Measurements from ENCODE around the gene NR5A1. TPM values are rescaled to one million over a fixed set of nuclear protein-coding genes. Genes with fewer than 3 reads are reported as not detected.

The NR5A1 gene
- total RNA-seq, 1 donor from 2014 or later, result 1.0 TPM

- peaks cover 23% of the 10 kb centered on the region for H3F3A ChIP-seq (ENCODE audit: low read depth)
- no peaks in the 10 kb centered on the region for H4K20me1 ChIP-seq (ENCODE audit: low read depth)
- H3K27me3 ChIP-seq, result peaks cover 12% of the 10 kb centered on the region
- Mint-ChIP-seq H3K4me3 (no peak overlapping the region), H3K4me1 (peaks cover 16% of the 10 kb centered on the region), H3K27ac (peak overlapping the region; percentile 93), H3K36me3 (no peaks in the 10 kb centered on the region), H3K27me3 (ENCODE audit: insufficient read depth, low read depth) (peaks cover 7% of the 10 kb centered on the region), H3K9me3 (no peaks in the 10 kb centered on the region)
- TF ChIP-seq EZH2phosphoT487 (IDR thresholded peaks at IDR 0.05) (no peak), CTCF (IDR thresholded peaks at IDR 0.05) (no peak), EZH2 (IDR thresholded peaks at IDR 0.05) (no peak)
- no peak overlapping the region for H3K27ac ChIP-seq
- peaks cover 35% of the 10 kb centered on the region for H3K4me1 ChIP-seq
- H3K36me3 ChIP-seq, result no peaks in the 10 kb centered on the region
- H3K9ac ChIP-seq, result no peak overlapping the region
- H3K9me3 ChIP-seq (ENCODE audit: low read depth), result no peaks in the 10 kb centered on the region
- no peak overlapping the region for H2AFZ ChIP-seq (replicated peaks)
- no peak overlapping the region for H3K4me3 ChIP-seq
- no peak overlapping the region for H3K4me2 ChIP-seq
- no peak for DNase-seq (ENCODE audit: low spot score)
- H3K79me2 ChIP-seq (ENCODE audit: low read depth), result no peaks in the 10 kb centered on the region
These were observed 33.0 kb downstream of the NR5A1 start for GRCh38 chr9:124474151-124474550.

GRCh38 chr9:124473310-124473709, 33.9 kb downstream of the NR5A1 start:
- no peak overlapping the region for H3K4me3 ChIP-seq
- H3K4me2 ChIP-seq, result no peak overlapping the region
- H3K4me3 Mint-ChIP-seq, result no peak overlapping the region
- peaks cover 16% of the 10 kb centered on the region for H3F3A ChIP-seq (ENCODE audit: low read depth)
- peaks cover 4% of the 10 kb centered on the region for H3K27me3 ChIP-seq
- peaks cover 14% of the 10 kb centered on the region for H3K4me1 Mint-ChIP-seq
- no peak overlapping the region for H3K9ac ChIP-seq
- DNase-seq (ENCODE audit: low spot score), result no peak
- H3K36me3 Mint-ChIP-seq, result no peaks in the 10 kb centered on the region
- peak overlapping the region; percentile 43 for H3K27ac Mint-ChIP-seq
- TF ChIP-seq EZH2 (IDR thresholded peaks at IDR 0.05), result no peak
- no peak for TF ChIP-seq EZH2phosphoT487 (IDR thresholded peaks at IDR 0.05)
- no peak for TF ChIP-seq CTCF (IDR thresholded peaks at IDR 0.05)
- no peaks in the 10 kb centered on the region for H3K79me2 ChIP-seq (ENCODE audit: low read depth)
- no peak overlapping the region for H2AFZ ChIP-seq (replicated peaks)
- H3K9me3 ChIP-seq (ENCODE audit: low read depth), result no peaks in the 10 kb centered on the region
- H3K4me1 ChIP-seq, result peaks cover 28% of the 10 kb centered on the region
- no peaks in the 10 kb centered on the region for H3K9me3 Mint-ChIP-seq
- H4K20me1 ChIP-seq (ENCODE audit: low read depth), result no peaks in the 10 kb centered on the region
- H3K27ac ChIP-seq, result no peak overlapping the region
- no peaks in the 10 kb centered on the region for H3K36me3 ChIP-seq
- peaks cover 8% of the 10 kb centered on the region for H3K27me3 Mint-ChIP-seq (ENCODE audit: insufficient read depth, low read depth)

GRCh38 chr9:124472770-124473169, 34.4 kb downstream of the NR5A1 start:
- no peaks in the 10 kb centered on the region for H3K9me3 Mint-ChIP-seq
- H3K79me2 ChIP-seq (ENCODE audit: low read depth), result no peaks in the 10 kb centered on the region
- peaks cover 8% of the 10 kb centered on the region for H3K27me3 Mint-ChIP-seq (ENCODE audit: insufficient read depth, low read depth)
- TF ChIP-seq EZH2 (IDR thresholded peaks at IDR 0.05) (no peak), EZH2phosphoT487 (IDR thresholded peaks at IDR 0.05) (no peak), CTCF (IDR thresholded peaks at IDR 0.05) (no peak)
- peaks cover 23% of the 10 kb centered on the region for H3K4me1 ChIP-seq
- H3K9ac ChIP-seq, result no peak overlapping the region
- no peak for DNase-seq (ENCODE audit: low spot score)
- no peaks in the 10 kb centered on the region for H3K27me3 ChIP-seq
- peaks cover 11% of the 10 kb centered on the region for H3K4me1 Mint-ChIP-seq
- H3K4me3 Mint-ChIP-seq, result no peak overlapping the region
- no peak overlapping the region for H3K4me3 ChIP-seq
- H3F3A ChIP-seq (ENCODE audit: low read depth), result peaks cover 11% of the 10 kb centered on the region
- H3K36me3 ChIP-seq, result no peaks in the 10 kb centered on the region
- H3K27ac Mint-ChIP-seq, result peak overlapping the region; percentile 43
- no peak overlapping the region for H2AFZ ChIP-seq (replicated peaks)
- H3K9me3 ChIP-seq (ENCODE audit: low read depth), result no peaks in the 10 kb centered on the region
- no peaks in the 10 kb centered on the region for H3K36me3 Mint-ChIP-seq
- no peak overlapping the region for H3K4me2 ChIP-seq
- no peaks in the 10 kb centered on the region for H4K20me1 ChIP-seq (ENCODE audit: low read depth)
- H3K27ac ChIP-seq, result no peak overlapping the region
